ENCODE data around the gene RHBDL3.

Gene RHBDL3

GRCh38 chr17:32266389-32267301 is 1.0 kb downstream of the RHBDL3 start:
- DNase-seq = no peak

GRCh38 chr17:32267690-32268205 is 2.1 kb downstream of the RHBDL3 start:
- no peak for DNase-seq

- no peak for DNase-seq
These were observed 3.2 kb downstream of the RHBDL3 start for GRCh38 chr17:32268734-32269288.

- DNase-seq = no peak
These were observed 3.7 kb downstream of the RHBDL3 start for GRCh38 chr17:32269377-32269776.

GRCh38 chr17:32271844-32272243 is 6.2 kb downstream of the RHBDL3 start:
- no peak for DNase-seq

- DNase-seq = no peak
These were observed 8.5 kb downstream of the RHBDL3 start for GRCh38 chr17:32274101-32274500.

- DNase-seq = no peak
These were observed 9.0 kb downstream of the RHBDL3 start for GRCh38 chr17:32274643-32275042.

GRCh38 chr17:32275060-32276042 is 9.7 kb downstream of the RHBDL3 start:
- no peak for DNase-seq

- no peak for DNase-seq
These were observed 10.6 kb downstream of the RHBDL3 start for GRCh38 chr17:32276171-32276601.

GRCh38 chr17:32277284-32277683 is 11.7 kb downstream of the RHBDL3 start:
- DNase-seq = no peak

GRCh38 chr17:32278815-32279214 is 13.2 kb downstream of the RHBDL3 start:
- no peak for DNase-seq

- no peak for DNase-seq
These were observed 14.5 kb downstream of the RHBDL3 start for GRCh38 chr17:32279891-32280716.

- DNase-seq = no peak
These were observed 15.4 kb downstream of the RHBDL3 start for GRCh38 chr17:32281011-32281451.

GRCh38 chr17:32283745-32284201 is 18.1 kb downstream of the RHBDL3 start:
- no peak for DNase-seq

- DNase-seq = no peak
These were observed 19.7 kb downstream of the RHBDL3 start for GRCh38 chr17:32285306-32285705.

- no peak for DNase-seq
These were observed 20.3 kb downstream of the RHBDL3 start for GRCh38 chr17:32285746-32286517.

- DNase-seq = no peak
These were observed 20.9 kb downstream of the RHBDL3 start for GRCh38 chr17:32286518-32286900.

- DNase-seq = no peak
These were observed 22.3 kb downstream of the RHBDL3 start for GRCh38 chr17:32287804-32288511.

- DNase-seq = no peak
These were observed 23.0 kb downstream of the RHBDL3 start for GRCh38 chr17:32288615-32289014.

GRCh38 chr17:32289471-32290070 is 23.9 kb downstream of the RHBDL3 start:
- DNase-seq = no peak
